GM19463 (cell line): ENCODE data around the gene ZNF230.

Source experiments
- ATAC-seq: cut with Tn5 transposase; IDR thresholded peaks from one replicate; pipeline ENCODE4 v1.9.1; 2021; ENCODE audit warnings: mild to moderate bottlenecking, moderate library complexity; ENCODE audit not compliant: unreplicated experiment

The ZNF230 gene

DNA sequence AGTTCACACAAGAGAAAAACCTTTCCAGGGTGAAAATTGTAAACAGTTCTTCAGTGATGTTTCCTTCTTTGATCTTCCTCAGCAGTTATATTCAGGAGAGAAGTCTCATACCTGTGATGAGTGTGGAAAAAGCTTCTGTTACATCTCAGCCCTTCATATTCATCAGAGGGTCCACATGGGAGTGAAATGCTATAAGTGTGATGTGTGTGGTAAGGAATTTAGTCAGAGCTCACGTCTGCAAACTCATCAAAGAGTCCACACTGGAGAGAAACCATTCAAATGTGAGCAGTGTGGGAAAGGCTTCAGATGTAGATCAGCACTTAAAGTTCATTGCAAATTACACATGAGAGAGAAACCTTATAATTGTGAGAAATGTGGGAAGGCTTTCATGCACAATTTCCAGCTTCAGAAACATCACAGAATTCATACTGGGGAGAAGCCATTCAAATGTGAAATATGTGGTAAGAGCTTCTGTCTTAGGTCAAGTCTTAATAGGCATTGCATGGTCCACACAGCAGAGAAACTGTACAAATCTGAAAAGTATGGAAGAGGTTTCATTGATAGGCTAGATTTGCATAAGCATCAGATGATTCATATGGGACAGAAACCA is 29.3 kb downstream of the ZNF230 start:
- ATAC-seq: no peak

DNA sequence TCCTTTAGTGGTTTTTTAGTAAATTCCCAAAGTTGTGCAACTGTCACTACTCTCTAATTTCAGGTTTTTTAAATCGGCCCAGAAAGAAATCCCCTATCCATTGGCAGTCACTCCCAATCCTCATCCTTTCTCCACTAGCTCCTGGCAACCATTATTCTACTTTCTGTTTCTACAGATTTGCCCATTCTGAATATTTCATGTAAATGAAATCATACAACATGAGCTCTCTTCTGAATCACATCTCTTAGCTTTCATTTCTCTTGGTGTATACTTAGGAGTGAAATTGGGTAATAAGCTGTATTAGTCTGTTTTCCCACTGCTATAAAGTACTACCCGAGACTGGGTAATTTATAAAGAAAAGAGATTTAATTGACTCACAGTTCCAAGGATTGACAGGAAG is 39.4 kb downstream of the ZNF230 start:
- no peak for ATAC-seq

DNA sequence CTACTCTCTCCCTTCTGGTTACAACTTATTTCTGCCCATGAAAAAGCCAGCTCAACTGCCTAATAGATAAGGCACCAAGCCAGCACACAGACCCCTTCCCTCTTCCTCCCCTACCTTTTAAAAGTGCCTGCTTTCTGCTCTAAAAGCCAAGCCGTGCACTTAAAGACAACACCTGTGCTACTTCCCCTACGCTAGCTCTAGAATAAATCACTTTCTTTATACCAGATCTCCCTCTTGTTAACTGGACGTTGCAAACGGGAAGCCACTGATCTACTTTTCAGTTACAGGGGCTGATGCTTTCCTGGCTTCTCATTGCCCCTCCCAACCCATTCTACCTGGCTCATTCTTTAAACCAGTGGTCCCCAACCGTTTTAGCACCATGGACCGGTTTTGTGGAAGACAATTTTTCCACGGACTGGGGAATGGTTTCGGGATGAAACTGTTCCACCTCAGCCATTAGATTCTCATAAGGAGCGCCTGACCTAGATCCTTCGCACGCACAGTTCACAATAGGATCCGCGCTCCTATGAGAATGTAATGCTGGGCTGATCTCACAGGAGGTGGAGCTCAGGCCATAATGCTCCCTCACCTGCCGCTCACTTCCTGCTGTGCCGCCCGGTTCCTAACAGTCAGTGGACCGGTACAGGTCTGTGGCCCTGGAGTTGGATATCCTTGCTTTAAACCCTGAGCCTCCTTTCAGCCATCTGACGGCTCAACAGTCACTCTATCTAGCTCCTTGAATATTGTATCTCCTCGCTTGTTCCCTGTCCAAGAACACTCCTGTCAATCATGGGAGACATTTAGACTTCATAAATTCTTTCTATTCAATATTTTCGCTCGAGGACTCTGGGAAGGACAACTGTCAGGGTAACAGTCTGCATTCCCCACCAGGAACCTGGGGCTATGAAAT is 48.2 kb downstream of the ZNF230 start:
- no peak for ATAC-seq

DNA sequence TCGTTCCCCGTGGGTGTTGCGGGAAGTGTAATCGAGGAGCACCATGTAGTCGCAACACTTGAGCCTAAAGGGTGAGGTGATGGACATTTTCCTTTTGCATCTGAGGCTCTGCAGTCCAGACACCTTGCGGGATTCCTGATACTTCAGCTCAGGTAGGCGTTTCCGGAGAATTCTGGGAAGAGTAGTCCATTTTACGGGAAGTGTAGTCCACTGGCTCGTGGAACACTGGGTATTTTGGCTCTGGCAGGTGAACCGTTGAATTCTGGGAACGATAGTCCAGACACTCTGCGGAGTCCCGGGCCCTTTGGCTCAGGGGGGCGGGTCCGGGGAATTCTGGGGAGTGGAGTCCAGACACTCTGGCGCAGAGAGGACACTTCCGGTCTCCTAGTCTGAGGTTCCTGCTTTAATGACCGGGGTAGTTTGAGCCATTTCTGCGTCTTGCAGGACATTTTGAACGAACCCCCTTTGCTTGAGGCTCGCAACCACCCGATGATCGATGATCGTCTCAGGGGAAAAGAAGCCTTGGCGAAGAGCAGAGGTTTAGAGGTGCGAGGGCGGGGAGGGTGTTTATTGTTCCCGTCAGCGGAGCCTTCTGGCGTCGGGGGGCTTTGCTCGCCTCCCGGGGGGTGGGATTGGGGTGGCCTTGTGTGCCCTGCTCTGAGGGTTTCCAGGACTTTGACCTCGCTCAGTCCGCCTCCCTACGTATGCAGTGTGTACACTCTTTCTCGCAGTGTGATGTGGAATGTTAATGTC is 49.1 kb downstream of the ZNF230 start, which contains the start of gene ZNF223:
Gene ZNF223, plus strand, starts transcription at position 387 of the 753 bp plus-strand sequence. CDS start 3,141 bp downstream, outside the sequence.
- no peak for ATAC-seq

DNA sequence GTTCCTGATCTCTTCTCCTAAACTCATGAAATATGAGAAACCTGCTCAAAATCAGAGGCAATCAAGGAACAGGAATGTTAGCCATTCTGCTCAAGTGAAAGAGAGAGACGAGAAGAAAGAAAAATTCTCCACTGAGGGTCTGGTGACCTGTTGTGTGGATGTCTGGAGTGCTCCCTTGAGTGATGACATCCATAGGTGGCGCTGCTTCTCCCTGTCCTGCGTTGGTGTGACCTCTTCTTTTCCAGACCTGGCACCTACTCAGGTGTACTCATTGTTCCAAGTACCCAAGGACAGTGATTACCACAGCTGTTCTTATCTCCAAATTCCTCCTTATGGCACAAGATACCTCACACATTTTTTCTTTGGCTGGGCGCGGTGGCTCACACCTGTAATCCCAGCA is 53.1 kb downstream of the ZNF230 start:
- ATAC-seq: no peak

DNA sequence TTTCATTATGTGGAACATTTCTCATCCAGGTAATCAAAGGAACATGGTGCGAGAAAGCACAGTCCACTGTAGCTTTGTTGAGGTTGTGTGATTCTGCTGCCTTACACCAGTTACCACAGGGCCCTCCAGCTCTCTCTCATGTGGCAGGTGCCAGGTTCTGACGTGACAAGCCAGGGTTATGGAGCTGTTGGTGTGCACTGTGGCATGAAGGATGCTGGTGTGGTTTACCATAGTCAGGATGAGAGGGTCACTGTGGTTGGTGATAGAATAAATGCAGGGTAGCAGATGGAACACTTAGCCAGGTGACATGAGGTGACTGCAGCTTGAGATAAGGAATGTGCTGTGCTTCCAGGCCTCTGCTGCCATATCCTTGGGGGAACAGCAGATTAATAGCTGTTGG is 56.5 kb downstream of the ZNF230 start:
- ATAC-seq: no peak

DNA sequence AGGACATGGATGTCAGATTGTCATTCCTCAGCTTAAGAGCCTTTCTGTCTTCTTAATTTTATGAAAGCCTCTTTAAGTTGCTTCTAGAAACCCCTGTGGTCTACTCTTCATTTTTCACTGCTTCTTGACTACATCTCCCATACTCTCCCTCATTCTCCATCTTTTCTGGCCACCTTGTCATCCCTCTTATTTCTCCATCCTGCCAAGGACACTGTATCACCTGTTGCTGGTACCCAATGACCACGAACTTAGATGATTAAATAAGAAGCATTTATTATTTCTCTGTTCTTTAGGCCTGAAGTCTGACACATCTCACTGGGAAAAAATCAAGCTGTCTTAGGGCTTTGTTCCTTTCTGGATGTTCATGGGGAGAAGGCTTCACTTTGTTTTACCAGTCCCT is 58.3 kb downstream of the ZNF230 start:
- ATAC-seq: no peak
